A673 (cell line): Measurements from ENCODE around the gene ADAM12. TPM values are rescaled to one million over a fixed set of nuclear protein-coding genes. Genes with fewer than 3 reads are reported as not detected.

Experiments used
- BruUV-seq: library from RNA; stranded (reverse); fragments of 400-500 nt; replicated peaks from 2 replicates; lab custom pipeline; 2021; lab: Mats Ljungman, UMichigan
- CTCF ChIA-PET: fragments of 300-600 bp; sonication (Branson Sonifier 250); formaldehyde crosslinking; loops from one replicate; lab custom pipeline; 2022; ENCODE audit warnings: antibody characterized with exemption; lab: Charles Lee
- POLR2A ChIA-PET: fragments of 300-600 bp; sonication (Branson Sonifier 250); formaldehyde crosslinking; loops from one replicate; lab custom pipeline; 2022; ENCODE audit warnings: antibody characterized with exemption; ENCODE audit not compliant: low non-redundant PET; lab: Charles Lee
- DNase-seq: peaks from one replicate; pipeline ENCODE4 v3.0.0-alpha.2; 2015; ENCODE audit warnings: low spot score
- H3K27ac ChIP-seq: fragments of 200-600 bp; sonication (generic); 2 replicates; pipeline ENCODE4 v1.5.1; 2016; ENCODE audit warnings: mixed run types, low read depth, mild to moderate bottlenecking, mixed read lengths, antibody characterized with exemption, low read length; ENCODE audit not compliant: poor library complexity, severe bottlenecking
- H3K27me3 ChIP-seq: fragments of 200-600 bp; sonication (generic); replicated peaks from 2 replicates; pipeline ENCODE4 v1.6.1; 2017; ENCODE audit warnings: mixed run types, low read depth, mild to moderate bottlenecking, mixed read lengths, antibody characterized with exemption, low read length; ENCODE audit not compliant: insufficient read depth, poor library complexity
- H3K36me3 ChIP-seq: fragments of 200-600 bp; sonication (generic); 2 replicates; pipeline ENCODE4 v1.6.1; 2016; ENCODE audit warnings: mixed run types, mild to moderate bottlenecking, mixed read lengths, antibody characterized with exemption, low read length; ENCODE audit not compliant: insufficient read depth, poor library complexity, severe bottlenecking
- H3K4me1 ChIP-seq: fragments of 200-600 bp; sonication (generic); 2 replicates; pipeline ENCODE4 v1.6.1; 2017; ENCODE audit warnings: mixed run types, mild to moderate bottlenecking, mixed read lengths, antibody characterized with exemption, low read length; ENCODE audit not compliant: insufficient read depth, poor library complexity, severe bottlenecking
- H3K4me3 ChIP-seq: fragments of 200-600 bp; sonication (generic); 2 replicates; pipeline ENCODE4 v1.5.1; 2016; ENCODE audit warnings: low read depth, mixed run types, mild to moderate bottlenecking, mixed read lengths, low read length; ENCODE audit not compliant: poor library complexity, severe bottlenecking
- H3K9me3 ChIP-seq: fragments of 200-600 bp; sonication (generic); 2 replicates; pipeline ENCODE4 v1.6.1; 2016; ENCODE audit warnings: mixed run types, low read depth, mild to moderate bottlenecking, mixed read lengths, antibody characterized with exemption, low read length; ENCODE audit not compliant: poor library complexity, severe bottlenecking
- EZH2 ChIP-seq: fragments of 200-600 bp; sonication (generic); IDR thresholded peaks from 2 replicates; pipeline ENCODE4 v1.6.1; 2017; ENCODE audit warnings: borderline replicate concordance, low read depth, mild to moderate bottlenecking, mixed read lengths, antibody characterized with exemption, low read length; ENCODE audit not compliant: poor library complexity, severe bottlenecking
- intact Hi-C: fragments of 100-400 bp; cut with micrococcal nuclease; formaldehyde crosslinking; loops from one replicate; pipeline ENCODE4 v1.10.0; 2022; ENCODE audit not compliant: unreplicated experiment
- total RNA-seq: library from RNA; stranded (reverse); gene quantifications from 2 replicates; pipeline ENCODE4 v1.2.3, GENCODE V29; 2021
- TF ChIP-seq, protein P1 (sequence below): fragments of 300-800, 200-600 bp; sonication (generic); conservative IDR thresholded peaks from 2 replicates; pipeline ENCODE4 v1.5.1; 2017; ENCODE audit warnings: low read depth, mild to moderate bottlenecking, antibody characterized with exemption, low read length, moderate library complexity, mixed read lengths

Gene ADAM12
- total RNA-seq, 1 experiment from 2014 or later = 0.17 TPM

GRCh38 chr10:126394948-126395347 is 6.7 kb upstream of the ADAM12 start:
- DNase-seq = no peak
- no peak overlapping the region for H3K4me3 ChIP-seq
- H3K27me3 ChIP-seq = peaks cover 16% of the 10 kb centered on the region
- no peak overlapping the region for H3K27ac ChIP-seq
- intact Hi-C loops = no loop called here
- ChIA-PET POLR2A (no interaction called here), CTCF (no interaction called here)
- no peaks in the 10 kb centered on the region for H3K9me3 ChIP-seq
- BruUV-seq = no TSS peak
- no peaks in the 10 kb centered on the region for H3K36me3 ChIP-seq
- H3K4me1 ChIP-seq = no peaks in the 10 kb centered on the region
- no peak for TF ChIP-seq EZH2
- TF ChIP-seq, protein P1, sequence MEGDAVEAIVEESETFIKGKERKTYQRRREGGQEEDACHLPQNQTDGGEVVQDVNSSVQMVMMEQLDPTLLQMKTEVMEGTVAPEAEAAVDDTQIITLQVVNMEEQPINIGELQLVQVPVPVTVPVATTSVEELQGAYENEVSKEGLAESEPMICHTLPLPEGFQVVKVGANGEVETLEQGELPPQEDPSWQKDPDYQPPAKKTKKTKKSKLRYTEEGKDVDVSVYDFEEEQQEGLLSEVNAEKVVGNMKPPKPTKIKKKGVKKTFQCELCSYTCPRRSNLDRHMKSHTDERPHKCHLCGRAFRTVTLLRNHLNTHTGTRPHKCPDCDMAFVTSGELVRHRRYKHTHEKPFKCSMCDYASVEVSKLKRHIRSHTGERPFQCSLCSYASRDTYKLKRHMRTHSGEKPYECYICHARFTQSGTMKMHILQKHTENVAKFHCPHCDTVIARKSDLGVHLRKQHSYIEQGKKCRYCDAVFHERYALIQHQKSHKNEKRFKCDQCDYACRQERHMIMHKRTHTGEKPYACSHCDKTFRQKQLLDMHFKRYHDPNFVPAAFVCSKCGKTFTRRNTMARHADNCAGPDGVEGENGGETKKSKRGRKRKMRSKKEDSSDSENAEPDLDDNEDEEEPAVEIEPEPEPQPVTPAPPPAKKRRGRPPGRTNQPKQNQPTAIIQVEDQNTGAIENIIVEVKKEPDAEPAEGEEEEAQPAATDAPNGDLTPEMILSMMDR = no peak

- BruUV-seq = no TSS peak
- Histone ChIP-seq H3K27ac (no peak overlapping the region), H3K9me3 (no peaks in the 10 kb centered on the region), H3K4me3 (no peak overlapping the region), H3K4me1 (no peaks in the 10 kb centered on the region), H3K36me3 (no peaks in the 10 kb centered on the region), H3K27me3 (peaks cover 26% of the 10 kb centered on the region)
- TF ChIP-seq EZH2 = no peak
- TF ChIP-seq, protein P1 = no peak
- intact Hi-C loops = no loop called here
- CTCF ChIA-PET = no interaction called here
- DNase-seq = no peak
- POLR2A ChIA-PET = no interaction called here
These were observed 4.8 kb upstream of the ADAM12 start for GRCh38 chr10:126393076-126393475.

- no peak for DNase-seq
- H3K36me3 ChIP-seq = no peaks in the 10 kb centered on the region
- no TSS peak for BruUV-seq
- intact Hi-C loops = no loop called here
- TF ChIP-seq, protein P1 = no peak
- no peak for TF ChIP-seq EZH2
- no peaks in the 10 kb centered on the region for H3K4me1 ChIP-seq
- no peak overlapping the region for H3K27ac ChIP-seq
- ChIA-PET POLR2A (no interaction called here), CTCF (no interaction called here)
- no peaks in the 10 kb centered on the region for H3K9me3 ChIP-seq
- no peak overlapping the region for H3K4me3 ChIP-seq
- peaks cover 32% of the 10 kb centered on the region for H3K27me3 ChIP-seq
These were observed 4.2 kb upstream of the ADAM12 start for GRCh38 chr10:126392469-126392868.
